Transverse colon (tissue), 4 donors: ENCODE data around the gene LNX1. TPM values are rescaled to one million over a fixed set of nuclear protein-coding genes. Genes with fewer than 3 reads are reported as not detected.

ENCODE experiments used
- DNase-seq: peaks from one replicate; pipeline ENCODE4 v3.0.0-alpha.2; 2019
- H3K27ac ChIP-seq, 4 donors: fragments of 200-600 bp; sonication (generic); 2 replicates each; pipeline ENCODE4 v1.5.1; 2016 to 2018; ENCODE audit warnings: inconsistent platforms in 4 of 4
- H3K27me3 ChIP-seq: fragments of 200-600 bp; sonication (generic); 2 replicates; pipeline ENCODE4 v1.5.1; 2017; ENCODE audit warnings: inconsistent platforms
- H3K36me3 ChIP-seq, 4 donors: fragments of 200-600 bp; sonication (generic); 2 replicates each; pipeline ENCODE4 v1.5.1; 2017 to 2019; ENCODE audit warnings: inconsistent platforms in 4 of 4
- H3K4me1 ChIP-seq, 4 donors: fragments of 200-600 bp; sonication (generic); 2 replicates each; pipeline ENCODE4 v1.5.1; 2017 to 2020; ENCODE audit warnings: inconsistent platforms in 4 of 4
- H3K4me3 ChIP-seq, 4 donors: fragments of 200-600 bp; sonication (generic); 1 replicate in 1 of 4; 2 replicates in 3 of 4; pipeline versions ENCODE4 v1.5.1 to v1.6.1; 2017 to 2019; ENCODE audit warnings: inconsistent platforms in 4 of 4
- H3K9me3 ChIP-seq, 2 donors: fragments of 200-600 bp; sonication (generic); 2 replicates each; pipeline ENCODE4 v1.5.1; 2017 to 2019; ENCODE audit warnings: inconsistent platforms in 2 of 2
- CTCF ChIP-seq, 5 experiments: fragments of 200-600 bp in 3 of 5; fragments of 450-650 bp in 2 of 5; sonication (generic) in 3 of 5; IDR thresholded peaks; 1 replicate in 2 of 5; 2 replicates in 3 of 5; pipeline ENCODE4 v1.5.1; 2016 to 2017; ENCODE audit warnings: antibody characterized with exemption in 5 of 5, inconsistent platforms in 3 of 5, mild to moderate bottlenecking in 2 of 5, moderate library complexity in 1 of 5
- EP300 ChIP-seq: sonication (generic); formaldehyde crosslinking; IDR thresholded peaks from one replicate; pipeline ENCODE4 v1.6.1; 2017; ENCODE audit warnings: antibody characterized with exemption, low read depth
- POLR2A ChIP-seq: fragments of 450-650 bp; IDR thresholded peaks from one replicate; pipeline ENCODE4 v1.6.1; 2016; ENCODE audit warnings: antibody characterized with exemption, mild to moderate bottlenecking, moderate library complexity
- POLR2AphosphoS5 ChIP-seq, 3 donors: sonication (generic); formaldehyde crosslinking; IDR thresholded peaks; one replicate each; pipeline ENCODE4 v1.6.1; 2016; ENCODE audit warnings: antibody characterized with exemption in 3 of 3
- WGBS, 2 donors: methylation state at CpG; one replicate each; pipeline ENCODE4 v1.1.5; 2018; ENCODE audit warnings: low coverage in 1 of 2; 5-methylcytosine and 5-hydroxymethylcytosine counted together
- in situ Hi-C, 4 donors: fragments of 200-750 bp; cut with MboI; loops; one replicate each; pipeline versions ENCODE4 v1.15.0 to v1.15.1; 2017; ENCODE audit warnings: low sequenced_read_pairs in 3 of 4, low pct_ligation_motif_present in 1 of 4, low pct_unique_long_range_greater_than_20kb in 1 of 4
- intact Hi-C: fragments of 100-400 bp; cut with DNase I; formaldehyde crosslinking; loops from one replicate; pipeline ENCODE4 v1.15.1; 2023; ENCODE audit warnings: low total_unique reads
- total RNA-seq, 4 donors: library from RNA; depleted of rRNA; stranded (reverse); fragments of >200 nt; gene quantifications; one replicate each; pipeline ENCODE4 v1.1.0, GENCODE V29; 2016

Gene LNX1
- total RNA-seq, 4 donors from 2014 or later = 2.6 to 35.5 (median 18.1) TPM

- in situ Hi-C loops = no loop called here
- peaks cover 0 to 13% (median 9%) of the 10 kb centered on the region in 4 donors for H3K4me1 ChIP-seq
- no peaks in the 10 kb centered on the region for H3K27me3 ChIP-seq
- WGBS, 2 donors = 41 to 48% methylated on average over 4 of the region's 4 CpGs
- H3K27ac ChIP-seq = peak overlapping the region in 3 of 4 donors; percentile 31 to 43 (median 36)
- no peak overlapping the region for H3K4me3 ChIP-seq
- TF ChIP-seq CTCF (IDR thresholded peaks at IDR 0.05) = no peak
- no peak for TF ChIP-seq POLR2A
- no peak for TF ChIP-seq POLR2AphosphoS5 (IDR thresholded peaks at IDR 0.05)
- no peak for TF ChIP-seq EP300
- no peak for DNase-seq
- no peaks in the 10 kb centered on the region for H3K9me3 ChIP-seq
- intact Hi-C loops = no loop called here
- H3K36me3 ChIP-seq = no peaks in the 10 kb centered on the region
These were observed 7.2 kb upstream of the LNX1 start for GRCh38 chr4:53598483-53598882.

GRCh38 chr4:53596901-53597300 is 5.6 kb upstream of the LNX1 start:
- in situ Hi-C loops = no loop called here
- Histone ChIP-seq H3K27ac (no peak overlapping the region), H3K4me1 (peaks cover 0 to 27% (median 16%) of the 10 kb centered on the region in 4 donors), H3K4me3 (no peak overlapping the region), H3K27me3 (no peaks in the 10 kb centered on the region), H3K9me3 (no peaks in the 10 kb centered on the region), H3K36me3 (no peaks in the 10 kb centered on the region)
- WGBS, 2 donors = 68 to 75% methylated on average over 3 of the region's 3 CpGs
- no peak for DNase-seq
- TF ChIP-seq POLR2A = no peak
- TF ChIP-seq EP300 = no peak
- TF ChIP-seq CTCF (IDR thresholded peaks at IDR 0.05) = no peak
- TF ChIP-seq POLR2AphosphoS5 (IDR thresholded peaks at IDR 0.05) = no peak
- intact Hi-C loops = no loop called here

- H3K9me3 ChIP-seq = no peaks in the 10 kb centered on the region
- peaks cover 0 to 27% (median 16%) of the 10 kb centered on the region in 4 donors for H3K4me1 ChIP-seq
- intact Hi-C loops (no loop called here), in situ Hi-C loops (no loop called here)
- WGBS, 2 donors = 39 to 76% methylated on average over 2 of the region's 2 CpGs
- H3K27me3 ChIP-seq = no peaks in the 10 kb centered on the region
- DNase-seq = no peak
- no peak overlapping the region for H3K4me3 ChIP-seq
- H3K27ac ChIP-seq = no peak overlapping the region
- TF ChIP-seq POLR2A (no peak), POLR2AphosphoS5 (IDR thresholded peaks at IDR 0.05) (no peak), EP300 (no peak), CTCF (IDR thresholded peaks at IDR 0.05) (no peak)
- H3K36me3 ChIP-seq = no peaks in the 10 kb centered on the region
These were observed 4.5 kb upstream of the LNX1 start for GRCh38 chr4:53595834-53596233.

- DNase-seq = no peak
- Histone ChIP-seq H3K36me3 (no peaks in the 10 kb centered on the region), H3K4me3 (no peak overlapping the region), H3K4me1 (peaks cover 0 to 27% (median 19%) of the 10 kb centered on the region in 4 donors), H3K27ac (no peak overlapping the region), H3K27me3 (no peaks in the 10 kb centered on the region), H3K9me3 (no peaks in the 10 kb centered on the region)
- intact Hi-C loops = no loop called here
- 88 to 93% methylated on average over 1 to 3 of the region's 3 CpGs for WGBS, 2 donors
- in situ Hi-C loops = no loop called here
- TF ChIP-seq EP300 = no peak
- no peak for TF ChIP-seq CTCF (IDR thresholded peaks at IDR 0.05)
- no peak for TF ChIP-seq POLR2AphosphoS5 (IDR thresholded peaks at IDR 0.05)
- no peak for TF ChIP-seq POLR2A
These were observed 3.9 kb upstream of the LNX1 start for GRCh38 chr4:53595204-53595603.
